HEK293 (cell line): ENCODE measurements around the gene ARHGAP26.

Experiments
- CTCF ChIA-PET: fragments of 350-600 bp; formaldehyde crosslinking; extraction: SDS; loops from one replicate; lab custom pipeline; 2021; ENCODE audit warnings: antibody characterized with exemption; lab: Yijun Ruan, JAX
- POLR2A ChIA-PET: fragments of 300-600 bp; formaldehyde crosslinking; extraction: SDS; loops from one replicate; lab custom pipeline; 2020; ENCODE audit warnings: antibody characterized with exemption, inconsistent platforms; lab: Yijun Ruan, JAX
- H3K27ac ChIP-seq: fragments of 200-500 bp; sonication (Bioruptor generic); 2 replicates; pipeline ENCODE4 v1.5.1; 2014; ENCODE audit warnings: low read depth, low read length, control low read depth, inconsistent platforms; ENCODE audit errors: extremely low read depth
- H3K36me3 ChIP-seq, 2 experiments: fragments of 200-500 bp in 1 of 2; sonication (Bioruptor generic) in 1 of 2; 1 replicate in 1 of 2; 2 replicates in 1 of 2; pipeline ENCODE4 v1.5.1; 2014 to 2017; ENCODE audit warnings: inconsistent platforms in 2 of 2, low read length in 2 of 2; ENCODE audit not compliant: control insufficient read depth in 2 of 2, insufficient read depth in 1 of 2
- H3K4me1 ChIP-seq: fragments of 200-500 bp; sonication (Bioruptor generic); 2 replicates; pipeline ENCODE4 v1.5.1; 2014; ENCODE audit warnings: mild to moderate bottlenecking, low read length, inconsistent platforms; ENCODE audit not compliant: control insufficient read depth, insufficient read depth
- H3K4me3 ChIP-seq: 2 replicates; pipeline ENCODE4 v1.5.1; 2011; ENCODE audit warnings: low read depth, mild to moderate bottlenecking, control low read depth, low read length, moderate library complexity
- H3K9me3 ChIP-seq: fragments of 200-500 bp; sonication (Bioruptor generic); 2 replicates; pipeline ENCODE4 v1.5.1; 2014; ENCODE audit warnings: low read depth, low read length, inconsistent platforms; ENCODE audit not compliant: control insufficient read depth, insufficient read depth
- BCL11A ChIP-seq: fragments of 450-650 bp; formaldehyde crosslinking; IDR thresholded peaks from 2 replicates; pipeline ENCODE4 v1.5.1; 2016; ENCODE audit warnings: low read depth, missing biosample characterization, missing genetic modification characterization
- FEZF1 ChIP-seq: fragments of 450-650 bp; formaldehyde crosslinking; IDR thresholded peaks from 2 replicates; pipeline ENCODE4 v1.5.1; 2016; ENCODE audit warnings: missing biosample characterization, missing genetic modification characterization
- GFI1B ChIP-seq: fragments of 450-650 bp; formaldehyde crosslinking; IDR thresholded peaks from 2 replicates; pipeline ENCODE4 v1.5.1; 2016; ENCODE audit warnings: missing biosample characterization, missing genetic modification characterization
- HOXC10 ChIP-seq: sonication (generic); formaldehyde crosslinking; IDR thresholded peaks from 2 replicates; pipeline ENCODE4 v1.8.1; 2023; ENCODE audit warnings: mild to moderate bottlenecking, missing genetic modification reagents
- INSM2 ChIP-seq: fragments of 450-650 bp; formaldehyde crosslinking; IDR thresholded peaks from 2 replicates; pipeline ENCODE4 v1.5.1; 2016; ENCODE audit warnings: missing biosample characterization, missing genetic modification characterization
- KLF10 ChIP-seq: fragments of 450-650 bp; IDR thresholded peaks from 2 replicates; pipeline ENCODE4 v1.5.1; 2018; ENCODE audit warnings: missing biosample characterization, mild to moderate bottlenecking, missing genetic modification characterization
- SP3 ChIP-seq: fragments of 450-650 bp; formaldehyde crosslinking; IDR thresholded peaks from 2 replicates; pipeline ENCODE4 v1.5.1; 2016; ENCODE audit warnings: missing biosample characterization, missing genetic modification characterization
- ZBTB48 ChIP-seq: fragments of 450-650 bp; formaldehyde crosslinking; IDR thresholded peaks from 2 replicates; pipeline ENCODE4 v1.5.1; 2016; ENCODE audit warnings: missing biosample characterization, missing genetic modification characterization
- ZNF114 ChIP-seq: fragments of 450-650 bp; formaldehyde crosslinking; IDR thresholded peaks from 2 replicates; pipeline ENCODE4 v1.5.0; 2017; ENCODE audit warnings: missing biosample characterization, missing genetic modification characterization
- ZNF202 ChIP-seq: fragments of 450-650 bp; formaldehyde crosslinking; IDR thresholded peaks from 2 replicates; pipeline ENCODE4 v1.5.1; 2016; ENCODE audit warnings: missing biosample characterization, missing genetic modification characterization, borderline replicate concordance
- ZNF214 ChIP-seq: fragments of 450-650 bp; formaldehyde crosslinking; IDR thresholded peaks from 2 replicates; pipeline ENCODE4 v1.5.1; 2017; ENCODE audit warnings: missing biosample characterization, mild to moderate bottlenecking, missing genetic modification characterization, borderline replicate concordance
- ZNF266 ChIP-seq: fragments of 450-650 bp; formaldehyde crosslinking; IDR thresholded peaks from 2 replicates; pipeline ENCODE4 v1.5.1; 2016; ENCODE audit warnings: missing biosample characterization, missing genetic modification characterization, low read depth
- ZNF302 ChIP-seq: fragments of 450-650 bp; formaldehyde crosslinking; IDR thresholded peaks from 2 replicates; pipeline ENCODE4 v1.5.1; 2016; ENCODE audit warnings: missing biosample characterization, missing genetic modification characterization, low read depth
- ZNF350 ChIP-seq: fragments of 450-650 bp; formaldehyde crosslinking; IDR thresholded peaks from 2 replicates; pipeline ENCODE4 v1.5.0; 2017; ENCODE audit warnings: missing biosample characterization, mild to moderate bottlenecking, missing genetic modification characterization
- ZNF426 ChIP-seq: fragments of 450-650 bp; formaldehyde crosslinking; IDR thresholded peaks from 2 replicates; pipeline ENCODE4 v1.5.1; 2017; ENCODE audit warnings: missing biosample characterization, missing genetic modification characterization, mild to moderate bottlenecking, inconsistent platforms, moderate library complexity
- ZNF488 ChIP-seq: fragments of 450-650 bp; formaldehyde crosslinking; IDR thresholded peaks from 2 replicates; pipeline ENCODE4 v1.5.1; 2016; ENCODE audit warnings: missing biosample characterization, missing genetic modification characterization
- ZNF621 ChIP-seq: fragments of 450-650 bp; formaldehyde crosslinking; IDR thresholded peaks from 2 replicates; pipeline ENCODE4 v1.5.1; 2017; ENCODE audit warnings: missing biosample characterization, missing genetic modification characterization
- ZNF677 ChIP-seq: fragments of 450-650 bp; IDR thresholded peaks from 2 replicates; pipeline ENCODE4 v1.5.0; 2018; ENCODE audit warnings: missing biosample characterization, mild to moderate bottlenecking, missing genetic modification characterization, moderate library complexity
- ZNF707 ChIP-seq: fragments of 450-650 bp; formaldehyde crosslinking; IDR thresholded peaks from 2 replicates; pipeline ENCODE4 v1.5.1; 2016; ENCODE audit warnings: missing biosample characterization, missing genetic modification characterization
- ZNF785 ChIP-seq: fragments of 450-650 bp; formaldehyde crosslinking; IDR thresholded peaks from 2 replicates; pipeline ENCODE4 v1.5.1; 2016; ENCODE audit warnings: missing biosample characterization, missing genetic modification characterization
- ZSCAN16 ChIP-seq: fragments of 450-650 bp; formaldehyde crosslinking; IDR thresholded peaks from 2 replicates; pipeline ENCODE4 v1.5.1; 2016; ENCODE audit warnings: missing biosample characterization, missing genetic modification characterization
- TF ChIP-seq, protein P1 (sequence below): fragments of 450-650 bp; formaldehyde crosslinking; IDR thresholded peaks from 2 replicates; pipeline ENCODE4 v1.5.1; 2016; ENCODE audit warnings: missing biosample characterization, missing genetic modification characterization, low read depth
- TF ChIP-seq, protein P2 (sequence below): fragments of 450-650 bp; formaldehyde crosslinking; IDR thresholded peaks from 2 replicates; pipeline ENCODE4 v1.5.1; 2016; ENCODE audit warnings: missing biosample characterization, missing genetic modification characterization
- TF ChIP-seq, protein P3 (sequence below): fragments of 450-650 bp; formaldehyde crosslinking; IDR thresholded peaks from 2 replicates; pipeline ENCODE4 v1.5.1; 2016; ENCODE audit warnings: missing biosample characterization, missing genetic modification characterization
- TF ChIP-seq, protein P4 (sequence below): fragments of 450-650 bp; IDR thresholded peaks from 2 replicates; pipeline ENCODE4 v1.5.1; 2018; ENCODE audit warnings: missing biosample characterization, mild to moderate bottlenecking, missing genetic modification characterization

Gene ARHGAP26

GRCh38 chr5:143013176-143013891, 243.2 kb downstream of the ARHGAP26 start (continued):
- TF ChIP-seq INSM2 (tag by site-specific recombination) (no peak), FEZF1 (tag by site-specific recombination) (no peak), ZNF707 (tag by site-specific recombination) (no peak), ZNF114 (tag by site-specific recombination) (no peak), SP3 (no peak), ZNF677 (no peak), ZSCAN16 (no peak), ZNF426 (tag by site-specific recombination) (no peak), BCL11A (tag by site-specific recombination) (no peak), HOXC10 (CRISPR knock-in tag) (no peak)
- TF ChIP-seq, protein P1, sequence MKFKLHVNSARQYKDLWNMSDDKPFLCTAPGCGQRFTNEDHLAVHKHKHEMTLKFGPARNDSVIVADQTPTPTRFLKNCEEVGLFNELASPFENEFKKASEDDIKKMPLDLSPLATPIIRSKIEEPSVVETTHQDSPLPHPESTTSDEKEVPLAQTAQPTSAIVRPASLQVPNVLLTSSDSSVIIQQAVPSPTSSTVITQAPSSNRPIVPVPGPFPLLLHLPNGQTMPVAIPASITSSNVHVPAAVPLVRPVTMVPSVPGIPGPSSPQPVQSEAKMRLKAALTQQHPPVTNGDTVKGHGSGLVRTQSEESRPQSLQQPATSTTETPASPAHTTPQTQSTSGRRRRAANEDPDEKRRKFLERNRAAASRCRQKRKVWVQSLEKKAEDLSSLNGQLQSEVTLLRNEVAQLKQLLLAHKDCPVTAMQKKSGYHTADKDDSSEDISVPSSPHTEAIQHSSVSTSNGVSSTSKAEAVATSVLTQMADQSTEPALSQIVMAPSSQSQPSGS (tag by site-specific recombination), result no peak

DNA sequence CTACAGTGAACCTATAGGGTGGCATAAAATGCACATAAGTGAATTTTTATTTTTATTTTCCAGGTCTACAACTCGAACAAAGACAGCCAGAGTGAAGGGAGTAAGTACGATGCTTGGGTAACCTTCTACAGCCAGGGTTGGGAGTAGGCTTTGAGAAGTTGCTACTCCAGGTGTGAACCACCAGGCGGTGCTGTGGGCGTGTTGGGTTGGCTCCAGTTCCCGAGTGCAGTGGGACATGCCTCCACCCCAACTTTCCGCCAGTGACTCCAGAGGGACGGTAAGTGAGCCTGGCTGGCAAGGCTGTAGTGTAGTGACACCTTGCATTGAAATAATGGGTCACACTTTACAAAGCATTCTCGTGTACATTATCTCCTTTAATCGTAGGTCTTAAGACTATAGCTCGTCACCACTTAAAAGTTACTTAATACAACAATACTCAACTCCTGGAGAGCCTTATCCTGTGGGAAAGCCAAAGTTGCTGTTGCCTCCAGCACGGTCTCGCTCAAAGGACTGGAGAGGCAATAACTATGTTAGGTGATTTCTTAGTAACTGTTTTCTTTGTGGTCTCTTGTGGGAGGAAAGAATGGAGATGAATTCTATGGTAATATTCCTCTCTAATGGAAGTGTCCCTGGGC, 244.0 kb downstream of the ARHGAP26 start:
- no peaks in the 10 kb centered on the region; the same call in 1 of the 2 replicates for H3K9me3 ChIP-seq
- H3K4me3 ChIP-seq, result no peak overlapping the region
- H3K4me1 ChIP-seq, result peaks cover 11% of the 10 kb centered on the region
- ChIA-PET CTCF (interaction anchor here (0.7 to 3.1 kb wide), 8 partner anchors 11 to 388 kb away, joined by 3 to 14 read pairs (median 4); no protein-coding TSS in a partner anchor), POLR2A (no interaction called here)
- H3K36me3 ChIP-seq, result no peaks in the 10 kb centered on the region
- H3K27ac ChIP-seq, result no peak overlapping the region
- no peak for TF ChIP-seq ZNF302 (tag by site-specific recombination)
- TF ChIP-seq ZNF214 (tag by site-specific recombination), result no peak
- no peak for TF ChIP-seq GFI1B
- no peak for TF ChIP-seq ZNF785
- no peak for TF ChIP-seq ZNF621 (tag by site-specific recombination)
- TF ChIP-seq, protein P2, sequence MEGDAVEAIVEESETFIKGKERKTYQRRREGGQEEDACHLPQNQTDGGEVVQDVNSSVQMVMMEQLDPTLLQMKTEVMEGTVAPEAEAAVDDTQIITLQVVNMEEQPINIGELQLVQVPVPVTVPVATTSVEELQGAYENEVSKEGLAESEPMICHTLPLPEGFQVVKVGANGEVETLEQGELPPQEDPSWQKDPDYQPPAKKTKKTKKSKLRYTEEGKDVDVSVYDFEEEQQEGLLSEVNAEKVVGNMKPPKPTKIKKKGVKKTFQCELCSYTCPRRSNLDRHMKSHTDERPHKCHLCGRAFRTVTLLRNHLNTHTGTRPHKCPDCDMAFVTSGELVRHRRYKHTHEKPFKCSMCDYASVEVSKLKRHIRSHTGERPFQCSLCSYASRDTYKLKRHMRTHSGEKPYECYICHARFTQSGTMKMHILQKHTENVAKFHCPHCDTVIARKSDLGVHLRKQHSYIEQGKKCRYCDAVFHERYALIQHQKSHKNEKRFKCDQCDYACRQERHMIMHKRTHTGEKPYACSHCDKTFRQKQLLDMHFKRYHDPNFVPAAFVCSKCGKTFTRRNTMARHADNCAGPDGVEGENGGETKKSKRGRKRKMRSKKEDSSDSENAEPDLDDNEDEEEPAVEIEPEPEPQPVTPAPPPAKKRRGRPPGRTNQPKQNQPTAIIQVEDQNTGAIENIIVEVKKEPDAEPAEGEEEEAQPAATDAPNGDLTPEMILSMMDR (tag by site-specific recombination), result peak; percentile 42
- TF ChIP-seq ZNF266 (tag by site-specific recombination), result no peak
- TF ChIP-seq ZBTB48, result no peak
- no peak for TF ChIP-seq KLF10 (tag by site-specific recombination)
- TF ChIP-seq ZNF488 (tag by site-specific recombination), result no peak
- TF ChIP-seq, protein P3, sequence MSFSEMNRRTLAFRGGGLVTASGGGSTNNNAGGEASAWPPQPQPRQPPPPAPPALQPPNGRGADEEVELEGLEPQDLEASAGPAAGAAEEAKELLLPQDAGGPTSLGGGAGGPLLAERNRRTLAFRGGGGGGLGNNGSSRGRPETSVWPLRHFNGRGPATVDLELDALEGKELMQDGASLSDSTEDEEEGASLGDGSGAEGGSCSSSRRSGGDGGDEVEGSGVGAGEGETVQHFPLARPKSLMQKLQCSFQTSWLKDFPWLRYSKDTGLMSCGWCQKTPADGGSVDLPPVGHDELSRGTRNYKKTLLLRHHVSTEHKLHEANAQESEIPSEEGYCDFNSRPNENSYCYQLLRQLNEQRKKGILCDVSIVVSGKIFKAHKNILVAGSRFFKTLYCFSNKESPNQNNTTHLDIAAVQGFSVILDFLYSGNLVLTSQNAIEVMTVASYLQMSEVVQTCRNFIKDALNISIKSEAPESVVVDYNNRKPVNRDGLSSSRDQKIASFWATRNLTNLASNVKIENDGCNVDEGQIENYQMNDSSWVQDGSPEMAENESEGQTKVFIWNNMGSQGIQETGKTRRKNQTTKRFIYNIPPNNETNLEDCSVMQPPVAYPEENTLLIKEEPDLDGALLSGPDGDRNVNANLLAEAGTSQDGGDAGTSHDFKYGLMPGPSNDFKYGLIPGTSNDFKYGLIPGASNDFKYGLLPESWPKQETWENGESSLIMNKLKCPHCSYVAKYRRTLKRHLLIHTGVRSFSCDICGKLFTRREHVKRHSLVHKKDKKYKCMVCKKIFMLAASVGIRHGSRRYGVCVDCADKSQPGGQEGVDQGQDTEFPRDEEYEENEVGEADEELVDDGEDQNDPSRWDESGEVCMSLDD (tag by site-specific recombination), result no peak
- no peak for TF ChIP-seq ZNF350
- no peak for TF ChIP-seq HOXC10 (CRISPR knock-in tag)
- no peak; the same call in 1 of the 2 replicates for TF ChIP-seq ZNF202
- TF ChIP-seq, protein P4, sequence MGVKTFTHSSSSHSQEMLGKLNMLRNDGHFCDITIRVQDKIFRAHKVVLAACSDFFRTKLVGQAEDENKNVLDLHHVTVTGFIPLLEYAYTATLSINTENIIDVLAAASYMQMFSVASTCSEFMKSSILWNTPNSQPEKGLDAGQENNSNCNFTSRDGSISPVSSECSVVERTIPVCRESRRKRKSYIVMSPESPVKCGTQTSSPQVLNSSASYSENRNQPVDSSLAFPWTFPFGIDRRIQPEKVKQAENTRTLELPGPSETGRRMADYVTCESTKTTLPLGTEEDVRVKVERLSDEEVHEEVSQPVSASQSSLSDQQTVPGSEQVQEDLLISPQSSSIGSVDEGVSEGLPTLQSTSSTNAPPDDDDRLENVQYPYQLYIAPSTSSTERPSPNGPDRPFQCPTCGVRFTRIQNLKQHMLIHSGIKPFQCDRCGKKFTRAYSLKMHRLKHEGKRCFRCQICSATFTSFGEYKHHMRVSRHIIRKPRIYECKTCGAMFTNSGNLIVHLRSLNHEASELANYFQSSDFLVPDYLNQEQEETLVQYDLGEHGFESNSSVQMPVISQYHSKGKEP (tag by site-specific recombination), result 0 out of 2 replicates have a peak, but pooled peaks have one; percentile 12
